ENCODE data around the gene MEI4.
"Not testable (repeated sequence)": the region's sequence is repeated elsewhere in the genome, so short reads cannot be mapped to it uniquely, and the experiment has no call there.

Gene MEI4

DNA sequence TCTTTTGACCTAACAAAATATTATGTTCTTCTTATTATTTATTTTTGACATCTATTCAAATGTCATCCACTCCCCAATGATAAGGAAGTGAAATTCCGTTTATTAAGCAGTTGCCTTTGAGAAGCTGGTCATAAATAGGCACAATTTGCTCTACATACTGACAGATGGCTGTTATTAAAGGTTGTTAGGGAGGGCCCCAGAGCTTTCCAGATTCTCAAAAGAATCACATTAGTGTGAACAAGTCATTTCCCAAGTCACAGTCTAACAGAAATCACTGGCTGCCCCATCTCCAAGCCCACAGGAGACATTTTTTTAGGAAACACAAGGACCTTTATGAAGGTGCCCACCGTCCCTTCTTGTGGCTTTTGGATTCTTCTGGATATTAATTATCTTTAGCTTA lies 172.4 kb downstream of the MEI4 start:
- H3K27me3 Mint-ChIP-seq, result no peaks in the 10 kb centered on the region

DNA sequence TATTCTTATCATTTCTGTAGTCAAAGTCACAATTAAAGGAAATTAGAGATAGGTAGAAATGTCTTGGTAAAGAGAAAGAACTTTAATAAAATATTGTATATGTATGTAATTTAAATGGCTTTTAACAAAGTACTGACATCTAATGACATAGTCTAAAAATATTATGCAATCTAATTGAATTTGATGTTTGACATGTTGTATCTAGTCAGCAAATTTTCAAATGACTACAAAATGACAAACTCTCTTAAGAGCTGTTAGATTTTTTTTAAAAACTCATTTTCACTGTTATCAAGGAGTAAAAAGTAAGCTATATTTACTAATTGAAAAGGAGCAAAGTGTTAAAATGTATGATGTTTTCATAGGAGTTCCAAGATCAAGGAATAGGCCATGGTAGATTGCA lies 176.9 kb downstream of the MEI4 start:
- H3K36me3 Mint-ChIP-seq, result no peaks in the 10 kb centered on the region
- H3K9me3 Mint-ChIP-seq, result peaks cover 7% of the 10 kb centered on the region
- ATAC-seq, result no peak
- no peak overlapping the region for H3K4me3 Mint-ChIP-seq
- H3K27ac Mint-ChIP-seq, result no peak overlapping the region
- no peaks in the 10 kb centered on the region for H3K4me1 Mint-ChIP-seq
- H3K27me3 Mint-ChIP-seq, result no peaks in the 10 kb centered on the region

More for the DNA sequence above, 172.4 kb downstream of the MEI4 start:
- Mint-ChIP-seq H3K36me3 (no peaks in the 10 kb centered on the region), H3K9me3 (no peaks in the 10 kb centered on the region), H3K4me3 (no peak overlapping the region), H3K27ac (no peak overlapping the region), H3K4me1 (no peaks in the 10 kb centered on the region)
- no peak for ATAC-seq

DNA sequence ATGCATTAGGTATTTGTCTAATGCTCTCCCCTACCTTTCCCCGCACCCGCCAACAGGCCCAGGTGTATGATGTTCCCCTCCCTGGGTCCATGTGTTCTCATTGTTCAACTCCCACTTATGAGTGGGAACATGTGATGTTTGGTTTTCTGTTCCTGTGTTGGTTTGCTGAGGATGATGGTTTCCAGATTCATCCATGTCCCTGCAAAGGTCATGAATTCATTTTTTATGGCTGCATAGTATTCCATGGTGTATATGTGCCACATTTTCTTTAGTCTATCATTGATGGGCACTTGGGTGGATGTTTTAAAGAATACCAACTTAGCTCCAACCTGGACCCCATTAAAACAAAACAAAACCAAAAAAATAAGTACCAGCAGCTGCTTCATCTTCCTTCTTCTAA lies 180.9 kb downstream of the MEI4 start:
- H3K4me1 Mint-ChIP-seq, H3K9me3 Mint-ChIP-seq, H3K27ac Mint-ChIP-seq, H3K36me3 Mint-ChIP-seq, H3K4me3 Mint-ChIP-seq, H3K27me3 Mint-ChIP-seq, ATAC-seq: not testable (repeated sequence)

DNA sequence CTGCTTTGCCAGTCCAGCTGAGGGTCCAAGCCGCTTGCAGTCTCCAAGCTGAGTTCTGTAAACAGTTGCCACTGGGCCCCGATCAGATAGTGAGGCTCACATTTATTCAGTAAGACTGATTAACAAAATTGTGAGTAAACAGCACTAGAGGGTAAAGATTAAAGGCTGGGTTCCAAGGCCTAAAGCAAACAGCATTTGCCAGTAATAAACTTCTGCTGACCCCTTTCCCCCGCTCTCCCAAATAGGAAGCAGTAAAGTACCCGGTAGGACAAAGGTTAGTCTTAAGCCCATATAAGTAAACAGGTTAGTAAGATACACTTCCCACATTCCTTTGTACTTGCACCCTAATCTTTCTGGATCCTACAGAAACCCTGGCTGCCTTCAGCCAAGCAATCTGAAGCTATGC lies 181.8 kb downstream of the MEI4 start:
- no peaks in the 10 kb centered on the region for H3K36me3 Mint-ChIP-seq
- peaks cover 7% of the 10 kb centered on the region for H3K9me3 Mint-ChIP-seq
- no peak overlapping the region for H3K4me3 Mint-ChIP-seq
- no peaks in the 10 kb centered on the region for H3K4me1 Mint-ChIP-seq
- ATAC-seq, result no peak
- no peak overlapping the region for H3K27ac Mint-ChIP-seq
- no peaks in the 10 kb centered on the region for H3K27me3 Mint-ChIP-seq

GRCh38 chr6:77837034-77837784 lies 184.4 kb downstream of the MEI4 start:
- Mint-ChIP-seq H3K9me3 (peaks cover 4% of the 10 kb centered on the region), H3K27ac (no peak overlapping the region), H3K4me3 (no peak overlapping the region), H3K27me3 (no peaks in the 10 kb centered on the region), H3K4me1 (no peaks in the 10 kb centered on the region), H3K36me3 (no peaks in the 10 kb centered on the region)
- no peak for ATAC-seq

DNA sequence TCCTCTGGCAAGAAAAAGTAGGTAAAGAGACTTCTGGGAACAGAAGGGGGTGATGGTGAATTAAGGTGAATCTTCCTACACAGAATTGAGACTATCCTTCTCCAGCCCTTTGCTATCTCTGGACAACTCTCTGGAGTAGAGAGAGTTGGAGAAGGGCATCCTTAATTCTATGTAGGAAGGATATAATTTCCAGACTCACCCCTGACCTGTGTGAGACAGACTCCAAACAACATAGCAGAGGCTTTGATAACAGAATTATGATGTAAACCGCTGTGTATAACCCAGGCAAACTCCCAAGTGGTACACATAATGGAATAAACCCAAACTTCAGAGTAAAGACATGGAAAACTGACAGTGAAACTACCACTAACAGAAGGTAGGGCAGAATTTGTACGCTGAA lies 186.5 kb downstream of the MEI4 start:
- no peaks in the 10 kb centered on the region for H3K9me3 Mint-ChIP-seq
- H3K4me3 Mint-ChIP-seq, result no peak overlapping the region
- ATAC-seq, result no peak
- H3K4me1 Mint-ChIP-seq, result no peaks in the 10 kb centered on the region
- H3K27ac Mint-ChIP-seq, result no peak overlapping the region
- H3K36me3 Mint-ChIP-seq, result no peaks in the 10 kb centered on the region
- no peaks in the 10 kb centered on the region for H3K27me3 Mint-ChIP-seq

GRCh38 chr6:77844822-77845221 lies 192.0 kb downstream of the MEI4 start:
- no peaks in the 10 kb centered on the region for H3K27me3 Mint-ChIP-seq
- no peaks in the 10 kb centered on the region for H3K36me3 Mint-ChIP-seq
- no peaks in the 10 kb centered on the region for H3K4me1 Mint-ChIP-seq
- no peak overlapping the region for H3K27ac Mint-ChIP-seq
- no peaks in the 10 kb centered on the region for H3K9me3 Mint-ChIP-seq
- no peak overlapping the region for H3K4me3 Mint-ChIP-seq
- no peak for ATAC-seq

GRCh38 chr6:77853401-77853800 lies 200.6 kb downstream of the MEI4 start:
- ATAC-seq, result no peak
- H3K27me3 Mint-ChIP-seq, result no peaks in the 10 kb centered on the region
- no peak overlapping the region for H3K27ac Mint-ChIP-seq
- H3K4me1 Mint-ChIP-seq, result no peaks in the 10 kb centered on the region
- no peak overlapping the region for H3K4me3 Mint-ChIP-seq
- peaks cover 4% of the 10 kb centered on the region for H3K9me3 Mint-ChIP-seq
- no peaks in the 10 kb centered on the region for H3K36me3 Mint-ChIP-seq

GRCh38 chr6:77856391-77856790 lies 203.6 kb downstream of the MEI4 start:
- no peaks in the 10 kb centered on the region for H3K36me3 Mint-ChIP-seq
- H3K4me3 Mint-ChIP-seq, result no peak overlapping the region
- no peaks in the 10 kb centered on the region for H3K27me3 Mint-ChIP-seq
- no peaks in the 10 kb centered on the region for H3K4me1 Mint-ChIP-seq
- no peak overlapping the region for H3K27ac Mint-ChIP-seq
- H3K9me3 Mint-ChIP-seq, result peaks cover 7% of the 10 kb centered on the region
- no peak for ATAC-seq

GRCh38 chr6:77857421-77857820 lies 204.6 kb downstream of the MEI4 start:
- H3K4me1 Mint-ChIP-seq, result no peaks in the 10 kb centered on the region
- H3K9me3 Mint-ChIP-seq, result peaks cover 7% of the 10 kb centered on the region
- H3K4me3 Mint-ChIP-seq, result no peak overlapping the region
- no peaks in the 10 kb centered on the region for H3K36me3 Mint-ChIP-seq
- no peaks in the 10 kb centered on the region for H3K27me3 Mint-ChIP-seq
- ATAC-seq, result no peak
- H3K27ac Mint-ChIP-seq, result no peak overlapping the region

- peaks cover 3% of the 10 kb centered on the region for H3K9me3 Mint-ChIP-seq
- no peak overlapping the region for H3K4me3 Mint-ChIP-seq
- H3K27ac Mint-ChIP-seq, result no peak overlapping the region
- no peaks in the 10 kb centered on the region for H3K4me1 Mint-ChIP-seq
- no peak for ATAC-seq
- H3K27me3 Mint-ChIP-seq, result no peaks in the 10 kb centered on the region
- no peaks in the 10 kb centered on the region for H3K36me3 Mint-ChIP-seq
Measured at GRCh38 chr6:77876300-77876699, 223.5 kb downstream of the MEI4 start.

DNA sequence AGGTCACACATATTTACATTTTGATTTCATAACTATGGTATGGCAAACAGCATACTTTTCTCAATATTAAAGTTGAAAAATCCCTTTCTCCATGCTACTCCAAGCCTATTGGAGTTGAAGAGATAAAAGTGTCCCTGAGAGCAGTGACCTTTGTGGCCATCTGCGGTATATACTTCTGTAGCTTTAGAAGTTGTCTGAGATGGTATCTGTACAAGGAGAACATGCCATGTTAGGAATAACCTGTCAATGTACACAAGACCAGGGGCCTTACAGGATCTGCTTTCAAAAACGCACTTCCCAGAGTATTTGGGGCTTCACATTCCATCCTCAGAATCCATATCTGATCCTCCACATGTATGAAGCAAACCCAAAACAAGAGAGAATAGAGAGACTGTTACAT lies 226.7 kb downstream of the MEI4 start:
- H3K27ac Mint-ChIP-seq, result no peak overlapping the region
- no peaks in the 10 kb centered on the region for H3K4me1 Mint-ChIP-seq
- H3K4me3 Mint-ChIP-seq, result no peak overlapping the region

GRCh38 chr6:77880501-77880900 lies 227.7 kb downstream of the MEI4 start:
- no peak overlapping the region for H3K4me3 Mint-ChIP-seq
- H3K27ac Mint-ChIP-seq, result no peak overlapping the region
- ATAC-seq, result no peak
- no peaks in the 10 kb centered on the region for H3K9me3 Mint-ChIP-seq
- H3K4me1 Mint-ChIP-seq, result no peaks in the 10 kb centered on the region
- H3K27me3 Mint-ChIP-seq, result no peaks in the 10 kb centered on the region
- H3K36me3 Mint-ChIP-seq, result no peaks in the 10 kb centered on the region

More for the DNA sequence above, 226.7 kb downstream of the MEI4 start:
- Mint-ChIP-seq H3K9me3 (peaks cover 3% of the 10 kb centered on the region), H3K36me3 (no peaks in the 10 kb centered on the region), H3K27me3 (no peaks in the 10 kb centered on the region)
- ATAC-seq, result no peak

DNA sequence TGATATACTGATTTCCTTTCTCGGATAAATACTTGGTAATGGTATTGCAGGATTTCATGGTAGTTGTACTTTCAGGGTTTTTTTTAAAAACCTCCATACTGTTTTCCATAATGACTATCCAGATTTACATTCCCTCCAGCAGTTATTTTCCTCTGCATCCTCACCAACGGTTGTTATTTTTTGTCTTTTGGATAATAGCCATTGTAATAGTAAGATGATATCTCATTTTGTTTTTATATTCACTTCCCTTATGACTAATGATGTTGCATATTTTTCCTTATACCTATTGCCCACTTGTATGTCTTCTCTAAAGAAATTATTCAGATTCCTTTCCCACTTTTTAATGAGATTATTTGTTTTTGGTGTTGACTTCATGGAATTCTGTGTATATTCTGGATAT lies 231.0 kb downstream of the MEI4 start:
- Mint-ChIP-seq H3K4me3 (no peak overlapping the region), H3K4me1 (no peaks in the 10 kb centered on the region), H3K9me3 (peaks cover 9% of the 10 kb centered on the region), H3K27me3 (no peaks in the 10 kb centered on the region), H3K27ac (no peak overlapping the region), H3K36me3 (no peaks in the 10 kb centered on the region)
- no peak for ATAC-seq

- Mint-ChIP-seq H3K27ac (no peak overlapping the region), H3K27me3 (no peaks in the 10 kb centered on the region), H3K36me3 (no peaks in the 10 kb centered on the region), H3K4me3 (no peak overlapping the region), H3K4me1 (no peaks in the 10 kb centered on the region), H3K9me3 (peaks cover 16% of the 10 kb centered on the region)
- ATAC-seq, result no peak
Measured at GRCh38 chr6:77893391-77893790, 240.6 kb downstream of the MEI4 start.

GRCh38 chr6:77906070-77906469 lies 253.2 kb downstream of the MEI4 start:
- no peaks in the 10 kb centered on the region for H3K27me3 Mint-ChIP-seq
- H3K9me3 Mint-ChIP-seq, result peaks cover 14% of the 10 kb centered on the region

More at GRCh38 chr6:77906070-77906469, 253.2 kb downstream of the MEI4 start:
- Mint-ChIP-seq H3K4me1 (no peaks in the 10 kb centered on the region), H3K36me3 (no peaks in the 10 kb centered on the region), H3K27ac (no peak overlapping the region), H3K4me3 (no peak overlapping the region)
- no peak for ATAC-seq
